Neutrophil (primary cell): Measurements from ENCODE around the gene ADAMTS4.
A peak's percentile ranks its signal among the peaks of the same experiment; 100 is the strongest.

ENCODE experiments used
- H3K27ac ChIP-seq: fragments of 200-600 bp; sonication (generic); 2 replicates; pipeline ENCODE4 v1.5.1; 2016; ENCODE audit warnings: mild to moderate bottlenecking, moderate library complexity
- H3K27me3 ChIP-seq: fragments of 200-600 bp; sonication (generic); 2 replicates; pipeline ENCODE4 v1.6.0; 2016; ENCODE audit warnings: mild to moderate bottlenecking
- H3K36me3 ChIP-seq: fragments of 200-600 bp; sonication (generic); 2 replicates; pipeline ENCODE4 v1.5.1; 2017
- H3K4me1 ChIP-seq, 2 experiments: fragments of 200-600 bp in 1 of 2; sonication (generic) in 1 of 2; 1 replicate in 1 of 2; 2 replicates in 1 of 2; pipeline versions ENCODE4 v1.5.1 to v1.6.1; 2013 to 2016; ENCODE audit warnings: low read depth in 1 of 2, low read length in 1 of 2, mild to moderate bottlenecking in 1 of 2, moderate library complexity in 1 of 2; ENCODE audit not compliant: control insufficient read depth in 1 of 2, insufficient read depth in 1 of 2
- H3K4me3 ChIP-seq, 2 experiments: fragments of 200-600 bp in 1 of 2; sonication (generic) in 1 of 2; 1 replicate in 1 of 2; 2 replicates in 1 of 2; pipeline ENCODE4 v1.5.1; 2013 to 2016; ENCODE audit warnings: low read depth in 1 of 2, low read length in 1 of 2, mild to moderate bottlenecking in 1 of 2, moderate library complexity in 1 of 2
- H3K9me3 ChIP-seq: fragments of 200-600 bp; sonication (generic); 2 replicates; pipeline ENCODE4 v1.5.1; 2016
- TF ChIP-seq, protein P1 (sequence below): fragments of 200-600 bp; sonication (generic); IDR thresholded peaks from 2 replicates; pipeline ENCODE4 v1.5.1; 2016; ENCODE audit warnings: antibody characterized with exemption

Gene ADAMTS4

GRCh38 chr1:161145832-161146231 is 53.0 kb downstream of the ADAMTS4 start:
- H3K27ac ChIP-seq, result no peak overlapping the region
- TF ChIP-seq, protein P1, sequence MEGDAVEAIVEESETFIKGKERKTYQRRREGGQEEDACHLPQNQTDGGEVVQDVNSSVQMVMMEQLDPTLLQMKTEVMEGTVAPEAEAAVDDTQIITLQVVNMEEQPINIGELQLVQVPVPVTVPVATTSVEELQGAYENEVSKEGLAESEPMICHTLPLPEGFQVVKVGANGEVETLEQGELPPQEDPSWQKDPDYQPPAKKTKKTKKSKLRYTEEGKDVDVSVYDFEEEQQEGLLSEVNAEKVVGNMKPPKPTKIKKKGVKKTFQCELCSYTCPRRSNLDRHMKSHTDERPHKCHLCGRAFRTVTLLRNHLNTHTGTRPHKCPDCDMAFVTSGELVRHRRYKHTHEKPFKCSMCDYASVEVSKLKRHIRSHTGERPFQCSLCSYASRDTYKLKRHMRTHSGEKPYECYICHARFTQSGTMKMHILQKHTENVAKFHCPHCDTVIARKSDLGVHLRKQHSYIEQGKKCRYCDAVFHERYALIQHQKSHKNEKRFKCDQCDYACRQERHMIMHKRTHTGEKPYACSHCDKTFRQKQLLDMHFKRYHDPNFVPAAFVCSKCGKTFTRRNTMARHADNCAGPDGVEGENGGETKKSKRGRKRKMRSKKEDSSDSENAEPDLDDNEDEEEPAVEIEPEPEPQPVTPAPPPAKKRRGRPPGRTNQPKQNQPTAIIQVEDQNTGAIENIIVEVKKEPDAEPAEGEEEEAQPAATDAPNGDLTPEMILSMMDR, result no peak
- H3K4me3 ChIP-seq, result no peak overlapping the region
- H3K36me3 ChIP-seq, result no peaks in the 10 kb centered on the region
- H3K9me3 ChIP-seq, result no peaks in the 10 kb centered on the region
- no peaks in the 10 kb centered on the region for H3K27me3 ChIP-seq
- H3K4me1 ChIP-seq, result no peaks in the 10 kb centered on the region

DNA sequence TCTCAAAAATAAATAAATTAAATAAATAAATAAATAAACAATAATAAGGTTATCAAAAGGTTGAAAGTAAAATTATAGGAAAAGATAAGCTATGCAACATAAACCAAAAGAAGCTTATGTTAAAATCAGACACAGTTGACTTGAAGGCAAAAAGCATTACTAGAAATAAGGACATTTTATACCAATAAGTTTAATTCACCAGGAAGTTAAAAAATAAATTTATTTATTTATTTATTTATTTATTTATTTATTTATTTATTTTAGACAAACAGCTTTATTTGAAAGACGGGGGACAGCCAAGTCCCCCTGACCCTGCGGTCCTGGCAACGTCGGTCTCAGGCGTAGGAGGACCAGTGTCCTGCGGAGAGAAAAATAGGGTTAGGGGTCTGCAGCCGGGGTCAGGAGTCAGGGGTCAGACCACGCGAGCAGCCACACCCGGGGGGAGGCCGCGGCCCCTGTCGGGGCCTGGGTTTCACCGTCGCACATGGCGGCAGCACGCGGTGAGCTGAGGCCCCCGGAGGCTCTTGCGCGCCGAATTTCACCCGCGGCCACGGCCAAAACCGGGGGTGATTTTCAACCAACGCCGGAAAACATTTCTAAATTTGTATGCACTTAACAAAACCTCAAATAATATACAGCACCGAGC is 58.0 kb downstream of the ADAMTS4 start:
- H3K27me3 ChIP-seq, result no peaks in the 10 kb centered on the region
- no peaks in the 10 kb centered on the region for H3K36me3 ChIP-seq
- TF ChIP-seq, protein P1, result no peak
- H3K9me3 ChIP-seq, result no peaks in the 10 kb centered on the region
- no peak overlapping the region for H3K4me3 ChIP-seq
- no peak overlapping the region for H3K27ac ChIP-seq
- peaks cover 13 to 15% of the 10 kb centered on the region in 2 experiments for H3K4me1 ChIP-seq

DNA sequence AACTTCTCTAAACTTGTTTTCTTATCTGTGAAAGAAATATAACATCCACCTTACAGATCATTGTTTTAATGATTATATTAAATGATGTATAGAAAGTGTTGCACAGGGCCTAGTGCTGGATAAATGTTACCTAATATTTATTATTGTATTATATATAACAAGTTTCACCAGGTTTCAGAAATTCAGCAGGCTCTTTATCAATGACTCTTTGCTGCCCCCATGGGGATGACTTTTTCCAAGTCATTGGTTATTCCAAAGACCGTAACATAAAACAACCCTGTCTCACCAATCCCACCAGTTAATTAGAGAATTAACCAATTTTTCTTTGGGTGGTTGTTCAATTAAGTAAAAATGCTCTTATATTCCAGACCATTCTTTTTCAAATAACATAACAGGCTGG is 59.1 kb downstream of the ADAMTS4 start:
- Histone ChIP-seq H3K36me3 (no peaks in the 10 kb centered on the region), H3K27me3 (no peaks in the 10 kb centered on the region), H3K27ac (peak overlapping the region; percentile 33)

DNA sequence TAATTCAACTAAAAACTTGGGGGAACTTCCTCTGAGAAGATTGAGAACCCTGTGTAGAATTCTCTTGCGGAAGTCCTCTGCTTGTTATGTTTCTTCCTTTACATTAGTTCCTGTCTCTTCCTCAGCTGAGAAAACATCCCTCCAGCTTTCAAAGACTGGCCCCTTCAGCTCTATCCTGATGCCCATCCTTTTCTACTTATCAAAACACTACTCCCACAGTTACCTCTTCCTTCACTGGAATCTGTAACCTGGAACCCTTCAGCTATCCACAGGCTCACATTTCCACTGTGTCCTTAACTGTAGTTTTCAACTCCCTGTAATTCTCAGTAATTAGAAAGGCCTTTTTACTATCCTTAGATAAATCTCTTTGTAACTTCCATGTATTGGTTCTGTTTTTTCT is 60.4 kb downstream of the ADAMTS4 start:
- no peaks in the 10 kb centered on the region for H3K9me3 ChIP-seq
- no peak overlapping the region for H3K4me3 ChIP-seq
- peak overlapping the region; percentile 85 for H3K27ac ChIP-seq

More for the DNA sequence above, 59.1 kb downstream of the ADAMTS4 start:
- no peaks in the 10 kb centered on the region for H3K9me3 ChIP-seq
- H3K4me3 ChIP-seq, result no peak overlapping the region
- TF ChIP-seq, protein P1, result peak; percentile 22
- H3K4me1 ChIP-seq, result peaks cover 13 to 15% of the 10 kb centered on the region in 2 experiments

GRCh38 chr1:161137881-161138280 is 61.0 kb downstream of the ADAMTS4 start:
- no peak overlapping the region for H3K4me3 ChIP-seq
- H3K27ac ChIP-seq, result peak overlapping the region; percentile 85
- H3K4me1 ChIP-seq, result peaks cover 26 to 27% of the 10 kb centered on the region in 2 experiments
- no peaks in the 10 kb centered on the region for H3K9me3 ChIP-seq
- no peaks in the 10 kb centered on the region for H3K27me3 ChIP-seq
- TF ChIP-seq, protein P1, result no peak
- no peaks in the 10 kb centered on the region for H3K36me3 ChIP-seq

More for the DNA sequence above, 60.4 kb downstream of the ADAMTS4 start:
- no peaks in the 10 kb centered on the region for H3K36me3 ChIP-seq
- H3K27me3 ChIP-seq, result no peaks in the 10 kb centered on the region
- peaks cover 22% of the 10 kb centered on the region in 2 experiments for H3K4me1 ChIP-seq
- TF ChIP-seq, protein P1, result no peak
